GM18519 (cell line): Measurements from ENCODE around the gene PSTK.

ENCODE experiments used
- ATAC-seq: cut with Tn5 transposase; IDR thresholded peaks from one replicate; pipeline ENCODE4 v1.9.1; 2021; ENCODE audit warnings: mild to moderate bottlenecking, moderate library complexity; ENCODE audit not compliant: unreplicated experiment, low FRiP score

The PSTK gene

GRCh38 chr10:123017421-123018165, 37.4 kb downstream of the PSTK start:
- ATAC-seq = no peak

- ATAC-seq = no peak
Observed at GRCh38 chr10:123018531-123018930, 38.3 kb downstream of the PSTK start.

- ATAC-seq = no peak
Observed at GRCh38 chr10:123019264-123019663, 39.1 kb downstream of the PSTK start.

- ATAC-seq = no peak
Observed at GRCh38 chr10:123019941-123020703, 39.9 kb downstream of the PSTK start.

GRCh38 chr10:123021517-123021916, 41.3 kb downstream of the PSTK start:
- no peak for ATAC-seq

GRCh38 chr10:123024540-123024939, 44.3 kb downstream of the PSTK start:
- ATAC-seq = no peak

- no peak for ATAC-seq
Observed at GRCh38 chr10:123026302-123026701, 46.1 kb downstream of the PSTK start.

GRCh38 chr10:123027861-123028260, 47.7 kb downstream of the PSTK start:
- ATAC-seq = no peak

- ATAC-seq = no peak
Observed at GRCh38 chr10:123031124-123031523, 50.9 kb downstream of the PSTK start.

- no peak for ATAC-seq
Observed at GRCh38 chr10:123034332-123034731, 54.1 kb downstream of the PSTK start.

- no peak for ATAC-seq
Observed at GRCh38 chr10:123035467-123036086, 55.4 kb downstream of the PSTK start.

GRCh38 chr10:123038782-123039631, 58.8 kb downstream of the PSTK start:
- ATAC-seq = no peak

- no peak for ATAC-seq
Observed at GRCh38 chr10:123039632-123039930, 59.4 kb downstream of the PSTK start.
